GM12878 (cell line): ENCODE data around the gene FAM83D. TPM values are rescaled to one million over a fixed set of nuclear protein-coding genes. Genes with fewer than 3 reads are reported as not detected.

Source experiments
- ATAC-seq: fragments of 200-7000 bp; cut with Tn5 transposase; 3 replicates; pipeline ENCODE4 v1.9.1; 2020; ENCODE audit warnings: mild to moderate bottlenecking, moderate library complexity
- BruUV-seq: library from RNA; stranded (reverse); fragments of 400-500 nt; replicated peaks from 2 replicates; lab custom pipeline; 2021; lab: Mats Ljungman, UMichigan
- CTCF ChIA-PET: fragments of 300-600 bp; sonication (Branson Sonifier 250); formaldehyde crosslinking; extraction: SDS; loops from one replicate; lab custom pipeline; 2021; ENCODE audit warnings: inconsistent platforms; lab: Yijun Ruan, JAX
- POLR2A ChIA-PET: fragments of 350-600 bp; formaldehyde crosslinking; extraction: SDS; loops from one replicate; lab custom pipeline; 2021; ENCODE audit warnings: inconsistent platforms; lab: Charles Lee
- RAD21 ChIA-PET: fragments of 300-600 bp; sonication (Branson Sonifier 250); formaldehyde crosslinking; loops from one replicate; lab custom pipeline; 2023; ENCODE audit warnings: antibody characterized with exemption; ENCODE audit not compliant: unreplicated experiment; lab: Charles Lee
- SMC1A ChIA-PET: fragments of 300-600 bp; sonication (Branson Sonifier 250); formaldehyde crosslinking; loops from one replicate; lab custom pipeline; 2023; ENCODE audit not compliant: unreplicated experiment, uncharacterized antibody; lab: Charles Lee
- DNase-seq: peaks from one replicate; pipeline ENCODE4 v3.0.0-alpha.2; 2011; ENCODE audit warnings: low read depth, low spot score
- FAIRE-seq: peaks from 3 replicates; lab custom pipeline; 2011; peaks lifted over from hg19 to GRCh38; lab: Jason Lieb, UNC
- H2AFZ ChIP-seq: 2 replicates; pipeline ENCODE4 v1.6.0; 2011; ENCODE audit warnings: low read depth, low read length, control low read depth; ENCODE audit not compliant: control insufficient read depth
- H3K27ac ChIP-seq: 2 replicates; pipeline ENCODE4 v1.5.1; 2011; ENCODE audit warnings: control low read depth; ENCODE audit not compliant: control insufficient read depth, insufficient read depth
- H3K27me3 ChIP-seq, 2 experiments: replicated peaks in 1 of 2; 2 replicates each; pipeline versions ENCODE4 v1.6.0 to v1.6.1; 2011; ENCODE audit warnings: low read length in 1 of 2; ENCODE audit not compliant: control insufficient read depth in 2 of 2, insufficient read depth in 2 of 2
- H3K36me3 ChIP-seq, 2 experiments: 2 replicates each; pipeline ENCODE4 v1.5.1; 2011; ENCODE audit warnings: low read length in 1 of 2; ENCODE audit not compliant: control insufficient read depth in 2 of 2, insufficient read depth in 2 of 2
- H3K4me1 ChIP-seq: 2 replicates; pipeline ENCODE4 v1.6.1; 2011; ENCODE audit warnings: mild to moderate bottlenecking, low read length, moderate library complexity, mixed read lengths; ENCODE audit not compliant: control insufficient read depth, insufficient read depth
- H3K4me2 ChIP-seq: 2 replicates; pipeline ENCODE4 v1.6.0; 2011; ENCODE audit warnings: control low read depth; ENCODE audit not compliant: control insufficient read depth, insufficient read depth
- H3K4me3 ChIP-seq: fragments of 200-600 bp; sonication (generic); 2 replicates; pipeline ENCODE4 v1.5.1; 2016
- H3K79me2 ChIP-seq: 2 replicates; pipeline ENCODE4 v1.6.0; 2011; ENCODE audit warnings: low read length; ENCODE audit not compliant: control insufficient read depth, insufficient read depth
- H3K9ac ChIP-seq: 2 replicates; pipeline ENCODE4 v1.8.0; 2011; ENCODE audit warnings: low read length, control low read depth, mixed read lengths; ENCODE audit not compliant: control insufficient read depth, insufficient read depth
- H3K9me3 ChIP-seq: replicated peaks from 3 replicates; pipeline ENCODE4 v1.5.1; 2011; ENCODE audit warnings: mild to moderate bottlenecking, low read length; ENCODE audit not compliant: control insufficient read depth, insufficient read depth
- H4K20me1 ChIP-seq: 2 replicates; pipeline ENCODE4 v1.6.0; 2011; ENCODE audit not compliant: control insufficient read depth, insufficient read depth
- MXI1 ChIP-seq: fragments of 150-350 bp; IDR thresholded peaks from 2 replicates; pipeline ENCODE4 v1.6.1; 2011; ENCODE audit warnings: low read depth, mild to moderate bottlenecking, inconsistent platforms, low read length, improper control_type of control experiment
- POLR2A ChIP-seq: IDR thresholded peaks from 2 replicates; pipeline ENCODE4 v1.6.1; 2011; ENCODE audit warnings: low read depth, mild to moderate bottlenecking, low read length
- POLR2AphosphoS2 ChIP-seq: IDR thresholded peaks from 2 replicates; pipeline ENCODE4 v1.6.1; 2011; ENCODE audit warnings: low read depth, mild to moderate bottlenecking, low read length, improper control_type of control experiment, moderate library complexity
- RCOR1 ChIP-seq: conservative IDR thresholded peaks from 2 replicates; pipeline ENCODE4 v1.6.1; 2012; ENCODE audit warnings: low read depth, low read length, improper control_type of control experiment
- SMAD5 ChIP-seq: IDR thresholded peaks from 2 replicates; pipeline ENCODE4 v1.6.1; 2016; ENCODE audit warnings: antibody characterized with exemption, low read depth
- SREBF1 ChIP-seq: IDR thresholded peaks from 2 replicates; pipeline ENCODE4 v1.6.1; 2012; ENCODE audit warnings: mild to moderate bottlenecking, low read length
- TCF12 ChIP-seq: IDR thresholded peaks from 2 replicates; pipeline ENCODE4 v1.6.1; 2011; ENCODE audit warnings: low read depth, mild to moderate bottlenecking, low read length
- ZNF207 ChIP-seq: fragments of 450-650 bp; IDR thresholded peaks from 2 replicates; pipeline ENCODE4 v1.6.1; 2014; ENCODE audit warnings: antibody characterized with exemption, mild to moderate bottlenecking, borderline replicate concordance
- WGBS: methylation state at CpG from one replicate; pipeline ENCODE4 v1.1.6; 2016; ENCODE audit warnings: low lambda C conversion rate; ENCODE audit not compliant: insufficient replicate concordance, insufficient coverage; ENCODE audit errors: missing lambda C conversion rate; 5-methylcytosine and 5-hydroxymethylcytosine counted together
- in situ Hi-C: fragments of 300-500 bp; cut with MboI; formaldehyde crosslinking; loops from 9 replicates; pipeline ENCODE4 v1.14.3; 2018; ENCODE audit warnings: mixed read lengths
- intact Hi-C: fragments of 100-400 bp; cut with micrococcal nuclease; formaldehyde crosslinking; loops from one replicate; pipeline ENCODE4 v1.14.2; 2022; ENCODE audit not compliant: unreplicated experiment
- polyA plus RNA-seq, 11 experiments: library from polyadenylated mRNA; depleted of rRNA in 4 of 11; unstranded in 6 of 11; stranded (reverse) in 5 of 11; fragments of >200 nt; fragmentation: Nextera tagmentation in 4 of 11; fragmentation: Illumina TruSeq in 1 of 11; extraction: Ambion mirVana in 4 of 11; extraction: Trizol in 1 of 11; gene quantifications; 1 replicate in 1 of 11; 2 replicates in 10 of 11; pipeline versions ENCODE4 v1.2.1 to v1.2.3, GENCODE V29; 2011 to 2016; ENCODE audit warnings: inconsistent platforms in 2 of 11, missing spikeins in 2 of 11, low read depth in 1 of 11
- total RNA-seq, 4 experiments: library from RNA; depleted of rRNA in 3 of 4; stranded (reverse); fragments of >200 nt in 3 of 4; fragmentation: Illumina TruSeq in 1 of 4; extraction: Trizol in 1 of 4; gene quantifications; 2 replicates each; pipeline versions ENCODE4 v1.2.1 to v1.2.3, GENCODE V29; 2013 to 2021
- TF ChIP-seq, protein P1 (sequence below): fragments of 450-650 bp; IDR thresholded peaks from 2 replicates; pipeline ENCODE4 v1.6.1; 2017; ENCODE audit warnings: low read depth, mild to moderate bottlenecking, moderate library complexity
- TF ChIP-seq, protein P2 (sequence below): fragments of 450-650 bp; IDR thresholded peaks from 2 replicates; pipeline ENCODE4 v1.6.1; 2017; ENCODE audit warnings: mild to moderate bottlenecking

The FAM83D gene
- total and polyA plus RNA-seq, 10 of the 15 experiments (the other 5 are each of a cell fraction or from before 2014, with no cell fraction given): 4.5 to 34.8 (median 19.2) TPM

DNA sequence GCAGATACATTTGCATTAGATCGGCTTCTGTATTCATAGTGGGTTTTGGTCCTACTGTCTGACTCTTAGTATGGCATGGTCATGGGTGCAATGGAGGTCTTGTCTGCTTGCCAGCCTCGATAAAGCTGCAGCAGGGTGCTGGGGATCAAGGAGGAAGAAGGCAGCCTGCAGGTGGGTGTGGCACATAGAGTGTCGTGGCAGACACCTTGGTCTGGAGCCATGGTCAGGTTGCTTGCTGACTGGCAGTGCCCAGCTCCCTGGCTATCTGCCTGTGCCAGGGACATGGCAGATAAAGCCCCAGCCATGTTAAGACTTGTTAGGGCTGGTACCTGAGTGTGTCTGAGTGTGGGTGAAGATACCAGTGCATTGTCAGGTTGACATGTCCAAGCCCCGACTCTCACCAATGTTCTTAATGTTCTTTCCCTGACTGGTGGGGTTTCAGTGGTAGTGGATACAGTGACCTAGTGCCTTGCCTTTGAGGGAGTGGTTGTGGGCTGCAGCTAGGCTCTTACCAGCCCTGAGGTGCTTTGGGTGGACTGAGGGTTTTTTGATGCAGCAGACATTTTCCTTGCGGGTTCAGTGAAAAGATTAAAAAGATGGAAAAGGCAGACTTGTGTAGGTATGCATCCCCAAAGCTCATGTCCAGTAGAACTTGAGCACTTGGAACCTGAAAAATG lies 1.8 kb downstream of the FAM83D start:
- peak; percentile 59 for FAIRE-seq

DNA sequence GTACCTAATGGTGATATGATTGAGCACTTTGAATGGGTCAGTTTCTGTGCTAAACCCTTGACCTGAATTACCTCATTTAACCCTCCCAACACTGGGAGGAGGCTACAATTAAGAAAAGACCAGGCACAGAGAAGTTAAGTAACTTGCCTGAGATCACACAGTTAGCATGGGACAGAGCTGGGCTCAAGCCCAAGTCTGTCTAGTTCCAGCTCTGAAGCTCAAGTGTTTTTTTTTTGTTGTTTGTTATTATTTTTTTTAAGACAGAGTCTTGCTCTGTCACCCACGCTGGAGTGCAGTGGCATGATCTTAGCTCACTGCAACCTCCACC lies 4.0 kb downstream of the FAM83D start:
- Histone ChIP-seq H2AFZ (no peak overlapping the region), H3K9me3 (no peaks in the 10 kb centered on the region), H3K4me2 (peak overlapping the region; percentile 70), H3K79me2 (peaks cover 88% of the 10 kb centered on the region), H3K9ac (0 out of 2 replicates have a peak overlapping the region, but pooled peaks have one; percentile 19), H4K20me1 (no peaks in the 10 kb centered on the region), H3K27me3 (no peaks in the 10 kb centered on the region), H3K27ac (no peak overlapping the region; the same call in 1 of the 2 replicates), H3K4me3 (peak overlapping the region; percentile 4; the same call in 1 of the 2 replicates), H3K4me1 (peaks cover 12% of the 10 kb centered on the region), H3K36me3 (no peaks in the 10 kb centered on the region; a peak in 1 of 4 replicates)
- 100% methylated on average over 1 of the region's 1 CpG for WGBS
- in situ Hi-C loops (no loop called here), intact Hi-C loops (no loop called here)
- no peak for ATAC-seq
- FAIRE-seq: no peak
- BruUV-seq: no TSS peak
- ChIA-PET POLR2A (interaction anchor here (0.9 to 5.0 kb wide), 6 partner anchors 29 to 119 kb away, joined by 3 to 21 read pairs (median 5); partner anchors contain the start of gene DHX35), SMC1A (interaction anchor here (0.8 to 6.6 kb wide), 14 partner anchors 14 to 281 kb away, joined by 3 to 54 read pairs (median 5); partner anchors contain the start of gene DHX35), CTCF (interaction anchor here (0.6 to 12.8 kb wide), 14 partner anchors 20 to 492 kb away, joined by 3 to 182 read pairs (median 3); partner anchors contain the start of gene DHX35), RAD21 (interaction anchor here (0.8 to 11.9 kb wide), 8 partner anchors 33 to 120 kb away, joined by 3 to 91 read pairs (median 8); partner anchors contain the start of gene DHX35)
- no peak for DNase-seq
- TF ChIP-seq, protein P1, sequence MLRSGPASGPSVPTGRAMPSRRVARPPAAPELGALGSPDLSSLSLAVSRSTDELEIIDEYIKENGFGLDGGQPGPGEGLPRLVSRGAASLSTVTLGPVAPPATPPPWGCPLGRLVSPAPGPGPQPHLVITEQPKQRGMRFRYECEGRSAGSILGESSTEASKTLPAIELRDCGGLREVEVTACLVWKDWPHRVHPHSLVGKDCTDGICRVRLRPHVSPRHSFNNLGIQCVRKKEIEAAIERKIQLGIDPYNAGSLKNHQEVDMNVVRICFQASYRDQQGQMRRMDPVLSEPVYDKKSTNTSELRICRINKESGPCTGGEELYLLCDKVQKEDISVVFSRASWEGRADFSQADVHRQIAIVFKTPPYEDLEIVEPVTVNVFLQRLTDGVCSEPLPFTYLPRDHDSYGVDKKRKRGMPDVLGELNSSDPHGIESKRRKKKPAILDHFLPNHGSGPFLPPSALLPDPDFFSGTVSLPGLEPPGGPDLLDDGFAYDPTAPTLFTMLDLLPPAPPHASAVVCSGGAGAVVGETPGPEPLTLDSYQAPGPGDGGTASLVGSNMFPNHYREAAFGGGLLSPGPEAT: no peak
- TF ChIP-seq, protein P2, sequence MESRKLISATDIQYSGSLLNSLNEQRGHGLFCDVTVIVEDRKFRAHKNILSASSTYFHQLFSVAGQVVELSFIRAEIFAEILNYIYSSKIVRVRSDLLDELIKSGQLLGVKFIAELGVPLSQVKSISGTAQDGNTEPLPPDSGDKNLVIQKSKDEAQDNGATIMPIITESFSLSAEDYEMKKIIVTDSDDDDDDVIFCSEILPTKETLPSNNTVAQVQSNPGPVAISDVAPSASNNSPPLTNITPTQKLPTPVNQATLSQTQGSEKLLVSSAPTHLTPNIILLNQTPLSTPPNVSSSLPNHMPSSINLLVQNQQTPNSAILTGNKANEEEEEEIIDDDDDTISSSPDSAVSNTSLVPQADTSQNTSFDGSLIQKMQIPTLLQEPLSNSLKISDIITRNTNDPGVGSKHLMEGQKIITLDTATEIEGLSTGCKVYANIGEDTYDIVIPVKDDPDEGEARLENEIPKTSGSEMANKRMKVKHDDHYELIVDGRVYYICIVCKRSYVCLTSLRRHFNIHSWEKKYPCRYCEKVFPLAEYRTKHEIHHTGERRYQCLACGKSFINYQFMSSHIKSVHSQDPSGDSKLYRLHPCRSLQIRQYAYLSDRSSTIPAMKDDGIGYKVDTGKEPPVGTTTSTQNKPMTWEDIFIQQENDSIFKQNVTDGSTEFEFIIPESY: no peak
- TF ChIP-seq RCOR1: no peak
- no peak for TF ChIP-seq TCF12
- no peak for TF ChIP-seq POLR2AphosphoS2

More for the DNA sequence above, 1.8 kb downstream of the FAM83D start:
- ATAC-seq (no peak), DNase-seq (no peak)
- Histone ChIP-seq H4K20me1 (no peaks in the 10 kb centered on the region), H3K27ac (no peak overlapping the region; the same call in 1 of the 2 replicates), H3K79me2 (peaks cover 67% of the 10 kb centered on the region), H3K27me3 (no peaks in the 10 kb centered on the region), H3K4me3 (peak overlapping the region; percentile 78), H3K36me3 (no peaks in the 10 kb centered on the region), H3K9ac (peak overlapping the region; percentile 88), H2AFZ (no peak overlapping the region), H3K4me1 (peaks cover 12% of the 10 kb centered on the region), H3K4me2 (peak overlapping the region; percentile 81), H3K9me3 (no peaks in the 10 kb centered on the region)
- TF ChIP-seq TCF12 (no peak), MXI1 (0 out of 2 replicates have a peak, but pooled peaks have one; percentile 20), ZNF207 (no peak), POLR2A (peak; percentile 45), SREBF1 (no peak), SMAD5 (no peak)
- ChIA-PET CTCF (interaction anchor here (0.7 to 12.8 kb wide), 8 partner anchors 34 to 176 kb away, joined by 3 to 182 read pairs (median 7); partner anchors contain the start of gene DHX35), SMC1A (interaction anchor here (1.0 to 6.6 kb wide), 11 partner anchors 34 to 164 kb away, joined by 3 to 54 read pairs (median 5); partner anchors contain the start of genes DHX35 and PPP1R16B), RAD21 (interaction anchor here (0.7 to 11.9 kb wide), 8 partner anchors 9 to 153 kb away, joined by 3 to 91 read pairs (median 8); partner anchors contain the start of gene DHX35), POLR2A (interaction anchor here (0.7 to 5.0 kb wide), 4 partner anchors 9 to 109 kb away, joined by 3 to 21 read pairs (median 4); partner anchors contain the start of gene DHX35)
- WGBS: 9% methylated on average over 5 of the region's 5 CpGs
- intact Hi-C loops: loop anchor here (5.0 kb wide), 1 partner anchor 281 kb away; no protein-coding TSS in a partner anchor
- no TSS peak for BruUV-seq
- in situ Hi-C loops: no loop called here
